HG02970 (cell line): ENCODE measurements around the gene BOC.
A peak's percentile ranks its signal among the peaks of the same experiment; 100 is the strongest.

ENCODE experiments used
- ATAC-seq: cut with Tn5 transposase; IDR thresholded peaks from one replicate; pipeline ENCODE4 v1.9.1; 2021; ENCODE audit warnings: mild to moderate bottlenecking, moderate library complexity, moderate number of reproducible peaks; ENCODE audit not compliant: unreplicated experiment, low FRiP score

Gene BOC

GRCh38 chr3:113266738-113267137 is 55.4 kb downstream of the BOC start:
- no peak for ATAC-seq

DNA sequence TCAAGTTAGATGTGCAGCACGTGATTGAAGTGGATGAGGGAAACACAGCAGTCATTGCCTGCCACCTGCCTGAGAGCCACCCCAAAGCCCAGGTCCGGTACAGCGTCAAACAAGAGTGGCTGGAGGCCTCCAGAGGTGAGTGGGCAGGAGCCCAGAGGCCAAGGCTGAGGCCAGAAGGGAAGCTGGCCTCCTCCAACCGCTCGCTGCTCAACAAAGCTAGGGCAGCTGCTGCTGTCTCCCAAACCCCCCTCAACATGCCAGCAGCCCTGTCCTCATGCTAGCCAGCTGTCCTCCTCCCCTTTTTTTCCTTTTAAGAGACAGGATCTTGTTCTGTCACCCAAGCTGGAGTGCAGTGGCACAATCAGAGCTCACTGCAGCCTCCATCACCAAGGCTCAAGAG is 57.0 kb downstream of the BOC start:
- no peak for ATAC-seq

DNA sequence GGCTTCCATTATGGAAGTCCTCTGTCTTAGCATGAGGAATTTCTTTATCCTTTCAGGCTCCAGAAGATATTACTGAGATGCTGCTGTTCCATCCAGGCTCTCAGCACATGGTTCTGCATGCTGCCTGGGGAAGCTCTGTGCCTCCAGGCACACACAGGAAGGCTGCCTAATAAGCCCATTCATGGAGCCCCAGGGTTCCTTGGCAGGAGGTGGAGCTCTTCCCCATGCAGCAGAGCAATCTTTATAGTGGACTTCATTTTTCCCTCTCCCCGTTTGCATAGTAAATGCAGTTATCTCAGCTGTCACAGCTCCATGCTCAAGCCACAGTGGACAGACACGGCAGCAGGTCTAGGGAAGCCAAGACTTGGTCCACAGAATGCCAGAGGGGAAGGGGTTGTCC is 57.6 kb downstream of the BOC start:
- no peak for ATAC-seq

GRCh38 chr3:113269661-113270060 is 58.3 kb downstream of the BOC start:
- no peak for ATAC-seq

DNA sequence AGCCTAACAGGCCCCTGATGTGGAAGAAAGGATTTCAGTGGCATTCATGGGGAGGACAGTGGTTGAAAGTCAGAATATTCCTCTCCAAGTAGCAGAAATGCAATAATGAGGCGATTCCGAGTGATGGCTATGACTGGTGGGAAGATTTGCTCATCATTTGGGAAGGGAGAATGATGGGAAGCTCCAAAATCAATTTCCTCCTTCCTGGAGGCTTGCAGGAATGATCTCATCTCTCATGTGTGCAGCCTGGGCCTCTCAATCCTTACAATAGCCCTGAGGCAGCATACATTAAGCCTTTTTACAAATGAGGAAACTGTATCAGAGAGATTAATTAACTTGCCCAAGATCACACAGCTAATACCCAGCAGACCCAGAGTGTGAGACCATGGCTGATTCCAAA is 58.7 kb downstream of the BOC start:
- ATAC-seq: no peak

GRCh38 chr3:113270786-113271185 is 59.4 kb downstream of the BOC start:
- no peak for ATAC-seq

DNA sequence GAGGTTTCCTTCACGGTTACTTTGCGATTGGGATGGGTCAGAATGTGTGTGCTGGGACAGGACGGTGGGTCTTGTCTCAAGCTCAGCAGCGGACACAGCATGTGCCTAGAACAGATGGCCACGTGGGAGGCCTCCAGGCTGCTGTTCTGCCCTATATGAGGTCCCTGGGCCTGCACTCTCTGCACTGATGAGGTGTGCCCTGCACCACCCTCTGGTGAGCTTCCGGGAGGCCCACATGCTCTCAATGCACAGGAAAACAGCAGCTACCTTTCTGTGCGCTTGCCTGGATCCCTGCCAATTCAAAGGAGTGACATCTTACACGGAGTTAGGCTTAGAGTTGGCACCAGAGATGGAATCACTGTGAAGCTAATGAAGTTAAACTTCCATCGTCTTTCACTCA is 59.8 kb downstream of the BOC start:
- no peak for ATAC-seq

DNA sequence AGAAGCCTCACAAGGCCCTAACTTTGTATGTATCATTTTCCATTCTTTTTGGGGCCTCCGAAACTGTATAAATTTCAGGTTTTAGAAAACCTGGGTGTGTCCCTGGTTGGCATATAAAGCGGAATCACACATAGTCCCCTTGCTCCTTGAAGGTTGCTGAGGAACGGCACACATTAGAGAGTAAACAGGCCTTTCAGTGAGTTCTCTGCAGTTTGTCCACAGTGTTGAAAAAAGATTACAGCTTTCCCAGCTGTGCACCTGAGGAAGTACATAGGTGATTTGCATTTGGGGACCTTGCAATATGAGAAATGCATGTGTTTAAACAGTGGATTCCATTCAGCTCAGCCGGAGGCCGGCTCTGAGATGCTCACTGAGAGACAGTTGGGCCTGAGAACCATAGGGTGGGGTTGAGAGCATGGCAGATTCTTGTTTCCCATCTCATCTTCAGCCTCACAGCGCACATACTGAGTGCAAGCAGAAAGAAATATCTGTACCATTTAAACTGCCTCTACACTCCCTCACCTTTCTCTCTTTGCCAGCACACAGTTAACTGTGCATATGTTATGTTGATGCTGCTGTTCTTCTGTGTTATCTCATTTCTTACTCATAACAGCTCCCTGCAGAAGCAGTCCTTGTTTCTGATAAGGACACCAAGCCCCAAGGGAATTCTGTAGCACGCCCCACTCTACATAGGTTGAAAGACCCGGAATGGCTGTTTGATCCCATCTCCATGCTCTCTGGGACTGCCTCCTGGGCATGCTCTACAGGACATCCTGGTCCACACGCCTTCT is 60.4 kb downstream of the BOC start:
- no peak for ATAC-seq

DNA sequence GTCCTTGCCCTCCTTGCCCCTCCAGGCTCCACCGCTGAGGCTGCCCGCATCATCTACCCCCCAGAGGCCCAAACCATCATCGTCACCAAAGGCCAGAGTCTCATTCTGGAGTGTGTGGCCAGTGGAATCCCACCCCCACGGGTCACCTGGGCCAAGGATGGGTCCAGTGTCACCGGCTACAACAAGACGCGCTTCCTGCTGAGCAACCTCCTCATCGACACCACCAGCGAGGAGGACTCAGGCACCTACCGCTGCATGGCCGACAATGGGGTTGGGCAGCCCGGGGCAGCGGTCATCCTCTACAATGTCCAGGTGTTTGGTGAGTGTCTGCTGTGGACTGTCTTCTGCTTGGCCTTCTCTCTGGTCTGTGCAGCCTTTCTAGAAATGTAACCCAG is 61.0 kb downstream of the BOC start:
- ATAC-seq: no peak

DNA sequence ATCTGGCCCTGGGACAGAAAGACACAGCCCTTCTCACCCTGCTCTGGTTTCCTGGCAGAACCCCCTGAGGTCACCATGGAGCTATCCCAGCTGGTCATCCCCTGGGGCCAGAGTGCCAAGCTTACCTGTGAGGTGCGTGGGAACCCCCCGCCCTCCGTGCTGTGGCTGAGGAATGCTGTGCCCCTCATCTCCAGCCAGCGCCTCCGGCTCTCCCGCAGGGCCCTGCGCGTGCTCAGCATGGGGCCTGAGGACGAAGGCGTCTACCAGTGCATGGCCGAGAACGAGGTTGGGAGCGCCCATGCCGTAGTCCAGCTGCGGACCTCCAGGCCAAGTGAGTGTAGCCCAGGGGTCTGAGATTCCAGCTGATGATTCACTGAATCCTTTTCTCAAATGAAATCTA is 61.7 kb downstream of the BOC start:
- ATAC-seq: no peak

GRCh38 chr3:113273604-113274378 is 62.4 kb downstream of the BOC start:
- no peak for ATAC-seq

DNA sequence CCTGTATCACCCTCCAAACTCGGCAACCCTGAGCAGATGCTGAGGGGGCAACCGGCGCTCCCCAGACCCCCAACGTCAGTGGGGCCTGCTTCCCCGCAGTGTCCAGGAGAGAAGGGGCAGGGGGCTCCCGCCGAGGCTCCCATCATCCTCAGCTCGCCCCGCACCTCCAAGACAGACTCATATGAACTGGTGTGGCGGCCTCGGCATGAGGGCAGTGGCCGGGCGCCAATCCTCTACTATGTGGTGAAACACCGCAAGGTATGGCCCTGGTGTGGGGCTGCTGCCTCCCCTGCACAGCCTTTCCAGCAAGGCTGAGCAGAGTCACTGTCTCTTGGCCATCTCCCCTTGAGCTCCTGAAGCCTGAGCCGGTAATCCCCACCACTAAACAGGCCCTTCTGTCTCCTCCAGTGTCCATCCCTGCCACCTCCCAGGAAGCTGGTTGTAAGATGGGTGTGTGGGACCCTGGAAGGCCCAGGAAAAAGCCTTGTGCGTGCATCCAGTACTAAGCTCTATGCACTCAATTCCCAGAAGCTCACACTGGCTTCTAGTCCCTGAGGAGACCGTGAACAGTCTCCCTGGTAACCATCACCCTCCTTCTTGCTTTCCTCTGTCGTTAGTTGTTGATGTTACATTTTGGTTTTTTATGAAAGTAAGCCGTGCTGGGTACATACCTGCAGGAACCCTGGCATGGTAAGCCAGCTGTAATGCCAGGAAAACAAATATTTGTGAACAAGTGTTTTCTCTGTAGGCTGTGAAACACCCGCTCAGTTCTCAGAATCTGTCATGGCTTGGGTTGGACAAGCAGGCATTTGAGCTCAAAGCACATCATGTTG is 63.3 kb downstream of the BOC start:
- ATAC-seq: no peak

DNA sequence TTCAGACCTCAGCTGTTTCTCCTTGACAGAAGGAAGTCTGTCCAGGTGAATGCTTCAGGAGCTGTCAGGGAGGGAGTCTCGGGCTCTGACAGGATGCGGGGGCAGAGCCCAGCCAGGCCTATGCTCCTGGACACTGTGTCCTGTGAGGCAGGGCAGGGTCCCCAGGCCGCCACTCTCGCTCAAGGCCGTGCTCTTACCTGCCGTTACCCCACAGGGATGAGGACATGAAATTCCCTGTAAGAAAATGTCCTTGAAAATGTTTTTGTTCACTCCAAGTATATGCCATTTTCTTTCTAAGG is 63.9 kb downstream of the BOC start:
- no peak for ATAC-seq

DNA sequence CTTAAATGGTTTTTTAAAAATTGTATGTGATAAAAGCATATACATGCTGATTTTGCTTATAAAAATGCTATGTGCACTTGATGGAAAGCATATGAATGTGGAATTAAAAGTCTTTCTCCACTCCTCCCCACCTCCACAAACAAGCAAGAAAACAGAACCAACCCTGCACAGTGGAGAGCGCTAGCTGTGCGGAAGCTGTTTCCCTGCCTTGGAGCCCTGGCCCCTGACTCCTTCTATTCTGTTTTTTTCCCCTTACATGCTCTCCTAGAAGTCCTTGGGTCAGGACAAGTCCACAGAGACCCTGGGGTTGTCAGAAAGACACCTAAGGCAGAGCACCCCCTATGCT is 64.2 kb downstream of the BOC start:
- ATAC-seq: no peak

GRCh38 chr3:113275929-113276750 is 64.8 kb downstream of the BOC start:
- peak; percentile 67 for ATAC-seq

DNA sequence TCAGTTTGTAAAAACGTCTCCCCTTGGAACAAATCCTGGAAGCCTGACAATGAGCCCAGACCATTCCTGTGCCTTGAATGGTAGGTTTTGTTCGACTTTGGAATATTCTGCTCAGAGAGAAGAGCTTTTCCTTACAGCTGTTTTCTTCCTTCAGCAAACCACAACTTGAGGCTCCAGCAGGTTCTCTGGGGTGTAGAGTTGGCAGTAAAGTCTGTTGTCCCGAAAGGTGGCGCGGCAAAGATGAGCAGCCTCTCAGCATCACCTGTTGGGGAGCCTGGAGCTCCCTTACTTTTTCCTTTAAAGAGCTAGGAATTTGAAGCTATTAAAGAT is 65.4 kb downstream of the BOC start:
- ATAC-seq: no peak

DNA sequence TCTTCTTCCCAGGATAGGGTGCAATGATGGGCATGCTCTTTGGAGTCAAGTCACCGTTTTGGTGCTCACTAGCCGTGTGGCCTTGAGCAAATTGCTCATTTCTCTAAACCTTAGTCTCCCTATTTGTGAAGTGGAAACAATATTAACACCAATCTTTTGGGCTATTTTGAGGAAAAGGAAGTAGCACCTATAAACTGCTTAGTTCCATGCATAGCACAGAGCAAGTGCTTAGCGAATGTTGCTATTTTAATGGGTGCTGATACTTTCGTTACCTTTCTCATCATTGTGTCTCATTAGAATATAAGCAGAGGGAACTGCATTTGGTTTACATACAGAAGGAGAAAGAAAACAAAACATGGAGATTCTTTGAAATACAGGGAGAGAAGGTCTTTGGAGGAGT is 66.1 kb downstream of the BOC start:
- no peak for ATAC-seq

DNA sequence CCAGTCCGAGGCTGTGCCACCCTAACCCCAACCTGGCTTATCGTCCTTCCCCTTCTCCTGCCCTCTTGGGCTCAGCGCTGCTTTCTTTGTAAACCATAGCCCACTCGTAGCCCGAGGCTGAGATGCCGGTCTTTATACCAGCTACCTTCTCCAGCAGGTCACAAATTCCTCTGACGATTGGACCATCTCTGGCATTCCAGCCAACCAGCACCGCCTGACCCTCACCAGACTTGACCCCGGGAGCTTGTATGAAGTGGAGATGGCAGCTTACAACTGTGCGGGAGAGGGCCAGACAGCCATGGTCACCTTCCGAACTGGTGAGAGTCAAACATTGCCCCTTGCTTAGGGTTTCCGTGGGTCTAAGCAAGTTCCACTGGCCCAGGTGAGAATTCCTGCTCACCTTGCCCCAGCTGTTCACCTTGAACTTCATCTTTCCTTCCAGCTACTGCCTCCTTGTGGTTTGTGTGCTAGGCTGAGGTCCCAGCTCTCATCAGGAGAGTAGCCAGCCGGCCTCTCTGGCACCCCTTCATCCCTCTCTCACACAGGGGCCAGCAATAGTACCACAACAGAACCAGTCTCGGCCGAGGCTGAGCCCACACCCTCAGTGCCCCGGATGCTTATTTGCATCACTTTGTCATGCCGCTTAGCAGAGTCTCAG is 66.7 kb downstream of the BOC start:
- no peak for ATAC-seq

- no peak for ATAC-seq
Measured at GRCh38 chr3:113278599-113278955, 67.2 kb downstream of the BOC start.

DNA sequence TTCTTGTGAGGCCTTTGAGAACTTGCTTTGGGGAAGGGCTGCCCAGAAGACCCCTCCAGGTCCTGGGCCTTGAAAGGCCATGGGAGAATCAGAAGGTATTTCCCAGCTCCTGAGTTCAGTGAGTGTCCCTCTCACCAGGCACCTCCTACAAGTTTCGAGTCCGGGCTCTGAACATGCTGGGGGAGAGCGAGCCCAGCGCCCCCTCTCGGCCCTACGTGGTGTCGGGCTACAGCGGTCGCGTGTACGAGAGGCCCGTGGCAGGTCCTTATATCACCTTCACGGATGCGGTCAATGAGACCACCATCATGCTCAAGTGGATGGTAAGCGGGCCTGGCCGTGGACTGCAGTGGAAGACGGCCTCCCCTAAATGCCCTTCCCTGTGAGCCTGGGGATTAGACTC is 68.3 kb downstream of the BOC start:
- no peak for ATAC-seq
